A549 (cell line): ENCODE data around the gene ACYP2.

Experiments
- CEBPB ChIP-seq, 2 experiments: fragments of >200 bp in 1 of 2; sonication (Bioruptor Twin) in 1 of 2; formaldehyde crosslinking in 1 of 2; IDR thresholded peaks; 2 replicates each; pipeline ENCODE4 v1.6.1; 2012 to 2016
- CTCF ChIP-seq: fragments of >200 bp; sonication (Bioruptor Twin); formaldehyde crosslinking; IDR thresholded peaks from 3 replicates; pipeline ENCODE4 v1.5.1; 2016
- JUNB ChIP-seq: fragments of >200 bp; sonication (Bioruptor Twin); formaldehyde crosslinking; IDR thresholded peaks from 2 replicates; pipeline ENCODE4 v1.6.1; 2016
- TP53 ChIP-seq: fragments of 250-450 bp; sonication (Bioruptor Pico); IDR thresholded peaks from 2 replicates; pipeline ENCODE4 v1.5.0; 2021; ENCODE audit warnings: mild to moderate bottlenecking, moderate library complexity

- TF ChIP-seq TP53 (CRISPR knock-in tag) (no peak), JUNB (no peak), CTCF (no peak), CEBPB (IDR thresholded peaks at IDR 0.05) (no peak)
Observed at GRCh38 chr2:54189539-54189938, 74.1 kb downstream of the ACYP2 start.
